HG03064 (cell line): Measurements from ENCODE around the gene H1-8.
"Not testable (repeated sequence)": the region's sequence is repeated elsewhere in the genome, so short reads cannot be mapped to it uniquely, and the experiment has no call there.

Source experiments
- ATAC-seq: cut with Tn5 transposase; IDR thresholded peaks from one replicate; pipeline ENCODE4 v1.9.1; 2021; ENCODE audit warnings: low read depth; ENCODE audit not compliant: unreplicated experiment

H1-8 gene

GRCh38 chr3:129531699-129532098 lies 11.3 kb upstream of the H1-8 start:
- ATAC-seq: no peak

DNA sequence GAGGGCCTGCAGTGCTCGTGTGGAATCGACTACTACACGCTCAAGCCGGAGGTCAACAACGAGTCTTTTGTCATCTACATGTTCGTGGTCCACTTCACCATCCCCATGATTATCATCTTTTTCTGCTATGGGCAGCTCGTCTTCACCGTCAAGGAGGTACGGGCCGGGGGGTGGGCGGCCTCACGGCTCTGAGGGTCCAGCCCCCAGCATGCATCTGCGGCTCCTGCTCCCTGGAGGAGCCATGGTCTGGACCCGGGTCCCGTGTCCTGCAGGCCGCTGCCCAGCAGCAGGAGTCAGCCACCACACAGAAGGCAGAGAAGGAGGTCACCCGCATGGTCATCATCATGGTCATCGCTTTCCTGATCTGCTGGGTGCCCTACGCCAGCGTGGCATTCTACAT lies 10.7 kb upstream of the H1-8 start:
- no peak for ATAC-seq

DNA sequence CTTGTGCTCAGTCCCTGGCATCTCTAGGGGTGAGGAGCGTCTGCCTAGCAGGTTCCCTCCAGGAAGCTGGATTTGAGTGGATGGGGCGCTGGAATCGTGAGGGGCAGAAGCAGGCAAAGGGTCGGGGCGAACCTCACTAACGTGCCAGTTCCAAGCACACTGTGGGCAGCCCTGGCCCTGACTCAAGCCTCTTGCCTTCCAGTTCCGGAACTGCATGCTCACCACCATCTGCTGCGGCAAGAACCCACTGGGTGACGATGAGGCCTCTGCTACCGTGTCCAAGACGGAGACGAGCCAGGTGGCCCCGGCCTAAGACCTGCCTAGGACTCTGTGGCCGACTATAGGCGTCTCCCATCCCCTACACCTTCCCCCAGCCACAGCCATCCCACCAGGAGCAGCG lies 9.6 kb upstream of the H1-8 start:
- no peak for ATAC-seq

GRCh38 chr3:129534428-129535027 lies 8.4 kb upstream of the H1-8 start:
- no peak for ATAC-seq

GRCh38 chr3:129535075-129535474 lies 7.9 kb upstream of the H1-8 start:
- ATAC-seq: no peak

DNA sequence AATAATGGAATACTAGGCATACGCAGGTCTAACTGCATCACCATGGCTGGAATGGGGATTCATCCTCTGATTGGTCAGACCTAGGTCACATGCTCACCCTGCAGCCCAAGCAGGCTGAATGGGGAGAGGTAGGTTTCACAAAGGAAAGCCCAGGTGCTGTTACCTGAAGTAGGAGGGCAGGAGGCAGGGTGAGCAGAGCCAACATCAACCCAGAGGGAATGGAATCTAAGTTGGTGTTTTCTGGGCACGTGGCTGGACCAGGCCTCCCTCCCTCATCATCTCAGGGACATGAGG lies 6.7 kb upstream of the H1-8 start:
- ATAC-seq: no peak

GRCh38 chr3:129536804-129537203 lies 6.2 kb upstream of the H1-8 start:
- no peak for ATAC-seq

GRCh38 chr3:129539206-129539605 lies 3.8 kb upstream of the H1-8 start:
- no peak for ATAC-seq

DNA sequence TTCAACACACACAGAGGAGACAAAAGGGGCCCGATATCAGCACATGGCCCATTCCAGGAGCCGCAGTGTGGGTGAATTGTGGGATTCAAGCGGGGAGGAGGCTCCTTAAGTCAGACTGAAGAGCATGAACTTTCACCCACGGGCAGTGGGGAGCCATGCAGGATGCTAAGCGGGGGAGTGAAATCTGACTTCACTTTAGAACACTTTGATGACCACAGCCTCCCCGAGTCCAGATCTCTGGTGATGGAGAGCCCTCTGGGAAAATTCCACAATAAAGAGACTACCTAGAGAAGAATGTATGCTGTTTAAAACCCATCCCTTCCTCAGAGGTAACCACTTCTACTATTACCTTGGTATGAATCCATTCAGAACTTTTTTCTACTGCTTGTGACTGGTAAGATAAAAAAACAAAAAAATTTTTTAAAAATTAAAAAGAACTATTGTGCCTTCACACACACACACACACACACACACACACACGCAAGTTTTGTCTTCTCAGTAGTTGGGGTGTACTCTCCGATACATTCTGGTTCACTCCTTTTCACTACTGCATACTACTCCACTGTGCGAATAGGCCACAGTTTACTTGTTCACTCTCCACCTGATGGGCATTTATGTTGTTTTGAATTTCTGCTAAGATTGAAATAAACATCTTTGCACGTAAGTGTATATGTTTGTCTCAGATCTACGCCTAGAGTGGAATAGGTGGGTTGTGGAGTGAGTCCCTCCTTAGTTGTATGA lies 2.0 kb upstream of the H1-8 start:
- no peak for ATAC-seq

GRCh38 chr3:129542747-129543146 lies 228 bp upstream of the H1-8 start:
- no peak for ATAC-seq

DNA sequence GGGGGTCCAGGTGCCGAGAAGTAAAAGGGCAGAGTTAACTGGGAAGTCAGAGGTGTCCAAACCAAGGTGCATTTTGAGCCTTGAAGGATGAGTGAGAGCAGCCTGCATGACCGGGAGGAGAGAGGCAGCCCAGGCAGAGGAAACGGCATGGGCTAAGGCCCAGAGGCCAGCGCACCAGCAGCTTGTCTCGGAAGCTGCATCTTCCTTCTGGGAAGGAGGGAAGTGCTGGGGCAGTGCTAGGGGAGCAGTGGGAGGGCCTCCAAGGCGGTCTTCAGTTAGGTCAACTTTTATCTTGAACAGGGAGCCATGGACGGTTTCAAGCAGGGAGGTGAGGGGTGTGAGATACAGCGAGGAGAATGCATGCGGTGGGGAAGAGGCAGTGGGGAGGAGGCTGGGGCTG lies 1.0 kb downstream of the H1-8 start:
- ATAC-seq: no peak

DNA sequence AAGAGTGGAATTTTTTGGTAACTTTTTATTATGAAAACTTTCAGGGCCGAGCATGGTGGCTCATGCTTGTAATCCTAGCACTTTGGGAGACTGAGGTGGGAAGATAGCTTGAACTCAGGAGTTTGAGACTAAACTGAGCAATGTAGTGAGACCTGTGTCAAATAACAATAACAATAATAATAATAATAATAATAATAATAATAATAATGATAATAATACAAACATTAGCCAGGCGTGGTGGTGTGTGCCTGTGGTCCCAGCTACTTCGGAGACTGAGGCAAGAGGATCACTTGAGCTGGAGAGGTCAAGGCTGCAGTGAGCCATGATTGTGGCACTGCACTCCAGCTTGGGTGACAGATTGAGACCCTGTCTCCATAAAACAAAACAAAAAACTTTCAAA lies 3.0 kb downstream of the H1-8 start:
- ATAC-seq: not testable (repeated sequence)

DNA sequence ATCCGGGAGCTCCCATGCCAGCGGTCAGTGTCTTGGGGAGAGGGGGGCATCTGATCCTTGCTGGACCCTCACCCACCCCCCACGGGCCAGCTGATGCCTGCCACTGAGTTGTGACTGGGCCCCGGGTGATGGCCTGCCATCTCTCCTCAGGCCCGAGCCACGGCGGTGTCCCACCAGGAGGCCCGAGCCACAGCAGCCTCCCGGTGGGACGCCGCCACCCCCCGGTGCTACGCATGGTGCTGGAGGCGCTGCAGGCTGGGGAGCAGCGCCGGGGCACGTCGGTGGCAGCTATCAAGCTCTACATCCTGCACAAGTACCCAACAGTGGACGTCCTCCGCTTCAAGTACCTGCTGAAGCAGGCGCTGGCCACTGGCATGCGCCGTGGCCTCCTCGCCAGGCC lies 4.3 kb downstream of the H1-8 start:
- no peak for ATAC-seq

DNA sequence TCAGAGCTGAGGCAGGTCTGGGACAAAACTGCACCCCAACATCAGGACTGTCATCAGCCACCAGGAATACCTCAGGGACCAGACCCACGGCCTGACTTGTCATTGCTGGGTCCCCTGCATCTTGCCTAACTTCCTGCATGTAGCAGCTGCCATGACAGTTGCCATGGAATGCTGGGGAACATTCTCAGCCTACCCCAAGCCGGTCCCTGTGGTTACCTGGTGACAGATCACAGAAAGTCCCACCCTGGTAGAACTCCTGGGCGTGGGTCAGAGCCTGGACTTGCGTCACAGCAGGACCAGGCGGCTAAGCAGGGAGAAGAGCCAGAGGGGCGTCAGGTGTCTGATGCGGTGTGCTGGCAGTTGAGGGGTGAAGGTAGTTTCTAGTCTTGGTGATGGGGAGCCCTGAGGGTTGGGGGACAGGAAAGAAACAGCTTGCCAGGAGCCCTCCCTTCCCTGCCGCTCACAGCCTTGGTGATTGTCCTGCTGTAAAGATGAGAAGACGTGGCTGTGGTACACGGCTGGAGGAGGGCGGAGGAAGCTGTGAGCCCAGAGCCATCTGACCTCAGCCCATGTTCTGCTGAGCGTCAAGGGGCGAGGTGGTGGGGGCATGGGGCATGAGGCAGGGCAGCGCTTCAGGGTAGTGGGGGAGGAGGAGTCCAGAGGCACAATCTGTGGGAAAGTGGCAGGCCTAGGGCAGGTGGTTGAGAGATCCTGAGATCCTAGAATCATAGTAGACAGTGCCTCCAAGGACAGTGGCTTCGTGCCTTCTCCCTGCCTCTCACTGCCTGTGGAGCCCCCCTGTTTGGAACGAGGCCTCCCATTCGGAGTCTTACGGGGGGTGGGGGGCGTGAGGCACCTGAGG lies 5.4 kb downstream of the H1-8 start:
- ATAC-seq: no peak

DNA sequence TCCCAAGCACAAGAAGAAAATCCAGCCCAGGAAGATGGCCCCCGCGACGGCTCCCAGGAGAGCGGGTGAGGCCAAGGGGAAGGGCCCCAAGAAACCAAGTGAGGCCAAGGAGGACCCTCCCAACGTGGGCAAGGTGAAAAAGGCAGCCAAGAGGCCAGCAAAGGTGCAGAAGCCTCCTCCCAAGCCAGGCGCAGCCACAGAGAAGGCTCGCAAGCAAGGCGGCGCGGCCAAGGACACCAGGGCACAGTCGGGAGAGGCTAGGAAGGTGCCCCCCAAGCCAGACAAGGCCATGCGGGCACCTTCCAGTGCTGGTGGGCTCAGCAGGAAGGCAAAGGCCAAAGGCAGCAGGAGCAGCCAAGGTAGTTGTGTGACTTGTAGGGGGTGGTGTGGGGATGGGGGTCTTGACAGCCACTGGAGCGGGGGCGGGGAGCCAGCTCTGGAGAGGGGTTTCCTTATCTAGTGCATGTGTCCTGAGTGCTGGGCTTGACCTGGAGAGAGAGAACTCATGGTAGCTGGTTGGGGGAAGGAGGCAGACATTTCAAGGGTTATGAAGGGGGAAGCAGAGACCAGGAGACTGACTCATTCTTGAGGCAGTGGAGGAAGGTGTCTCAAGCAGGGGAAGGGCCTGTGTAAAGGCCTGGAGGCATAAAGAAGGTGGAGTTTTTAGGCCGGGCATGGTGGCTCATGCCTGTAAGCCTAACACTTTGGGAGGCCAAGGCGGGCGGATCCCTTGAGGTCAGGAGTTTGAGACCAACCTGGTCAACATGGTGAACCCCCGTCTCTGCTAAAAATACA lies 6.2 kb downstream of the H1-8 start:
- no peak for ATAC-seq

DNA sequence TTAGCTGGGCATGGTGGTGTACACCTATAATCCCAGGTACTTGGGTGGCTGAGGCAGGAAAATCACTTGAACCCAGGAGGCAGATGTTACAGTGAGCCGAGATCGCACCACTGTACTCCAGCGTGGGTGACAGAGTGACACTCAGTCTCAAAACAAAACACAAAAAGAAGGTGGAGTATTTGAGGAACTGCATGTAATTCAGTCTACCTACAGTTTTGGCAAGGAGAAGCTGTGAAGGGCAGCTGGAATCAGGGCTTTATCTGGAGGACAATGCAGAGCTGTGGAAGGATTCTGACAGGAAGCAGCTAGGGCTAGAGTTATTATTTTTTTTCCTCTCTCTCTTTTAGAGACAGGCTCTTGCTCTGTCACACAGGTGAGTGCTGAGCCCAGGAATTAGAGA lies 6.8 kb downstream of the H1-8 start:
- ATAC-seq: no peak

DNA sequence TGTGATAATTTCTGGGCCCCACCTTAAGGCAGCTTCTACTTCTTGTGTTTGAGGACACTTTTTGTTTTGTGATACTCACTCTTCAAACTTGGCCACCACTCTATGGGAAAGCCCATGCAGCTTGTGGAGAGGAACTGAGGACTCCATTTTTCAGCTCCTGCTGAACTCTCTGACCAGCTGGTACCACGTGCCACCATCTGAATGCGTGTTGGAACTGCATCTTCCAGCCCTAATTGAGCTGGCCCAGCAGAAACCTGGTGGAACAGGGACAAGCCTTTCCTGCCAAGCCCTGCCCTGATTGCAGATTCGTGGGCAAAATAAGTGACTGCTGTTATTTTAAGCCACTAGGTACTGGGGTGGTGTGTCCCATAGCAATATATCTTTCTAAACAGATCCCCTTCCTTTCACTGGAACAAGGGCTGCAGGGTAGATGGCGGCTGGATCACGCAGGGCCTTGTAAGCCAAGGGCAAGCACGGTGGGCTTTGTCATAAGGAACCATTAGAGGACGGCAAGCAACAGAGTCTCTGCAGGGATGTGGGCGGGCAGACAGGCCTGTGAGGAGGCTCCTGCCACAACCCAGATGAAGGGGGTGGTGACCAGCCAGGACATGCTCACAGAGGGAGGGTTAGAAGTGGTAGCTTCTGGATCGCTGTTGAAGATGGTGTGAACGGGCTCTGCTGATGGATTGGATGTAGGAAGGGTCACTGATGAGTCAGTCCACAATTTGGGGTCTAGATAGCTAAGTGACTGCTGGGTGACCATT lies 9.5 kb downstream of the H1-8 start:
- ATAC-seq: no peak

- no peak for ATAC-seq
Measured at GRCh38 chr3:129553171-129553570, 10.2 kb downstream of the H1-8 start.

GRCh38 chr3:129553719-129554118 lies 10.7 kb downstream of the H1-8 start:
- no peak for ATAC-seq
